GM20431 (cell line): ENCODE measurements around the gene HSD17B4.

Experiments
- in situ Hi-C: fragments of 300-500 bp; cut with MseI, MboI; formaldehyde crosslinking; loops from one replicate; pipeline ENCODE4 v1.15.0; 2020; ENCODE audit warnings: low sequenced_read_pairs; ENCODE audit not compliant: unreplicated experiment

The HSD17B4 gene

GRCh38 chr5:119582987-119583386 is 130.7 kb downstream of the HSD17B4 start:
- in situ Hi-C loops, result no loop called here

- in situ Hi-C loops, result no loop called here
Observed at GRCh38 chr5:119583684-119584083, 131.4 kb downstream of the HSD17B4 start.
